Hematopoietic multipotent progenitor cell treated with erythropoietin and hydrocortisone succinate and interleukin-3 and kit ligand, for 15 days (in vitro differentiated cells): Measurements from ENCODE around the gene MAP3K12.
"Not testable (repeated sequence)": the region's sequence is repeated elsewhere in the genome, so short reads cannot be mapped to it uniquely, and the experiment has no call there.

Experiments
- DNase-seq: peaks from one replicate; pipeline ENCODE4 v3.0.0-alpha.2; 2015; ENCODE audit warnings: low spot score

Gene MAP3K12

GRCh38 chr12:53499266-53500141 lies at the start of gene MAP3K12:
TSS of gene MAP3K12 (minus strand) at chr12:53499458. CDS start at chr12:53487391, 12,067 bp downstream.
- DNase-seq = no peak

GRCh38 chr12:53548354-53548753 lies 49.1 kb upstream of the MAP3K12 start:
- not testable (repeated sequence) for DNase-seq

GRCh38 chr12:53543539-53543938 lies 44.3 kb upstream of the MAP3K12 start:
- DNase-seq = peak; percentile 35

- no peak for DNase-seq
Measured at GRCh38 chr12:53539526-53539925, 40.3 kb upstream of the MAP3K12 start.

- DNase-seq = no peak
Measured at GRCh38 chr12:53538209-53538689, 39.0 kb upstream of the MAP3K12 start.

GRCh38 chr12:53536962-53537361 lies 37.7 kb upstream of the MAP3K12 start:
- DNase-seq = no peak

GRCh38 chr12:53533471-53533870 lies 34.2 kb upstream of the MAP3K12 start:
- DNase-seq = no peak

- DNase-seq = no peak
Measured at GRCh38 chr12:53532524-53533445, 33.5 kb upstream of the MAP3K12 start.

GRCh38 chr12:53532021-53532420 lies 32.8 kb upstream of the MAP3K12 start:
- no peak for DNase-seq

- DNase-seq = no peak
Measured at GRCh38 chr12:53530920-53531319, 31.7 kb upstream of the MAP3K12 start.

- no peak for DNase-seq
Measured at GRCh38 chr12:53530061-53530460, 30.8 kb upstream of the MAP3K12 start.

GRCh38 chr12:53524476-53524875 lies 25.2 kb upstream of the MAP3K12 start:
- no peak for DNase-seq

GRCh38 chr12:53523131-53523530 lies 23.9 kb upstream of the MAP3K12 start:
- no peak for DNase-seq

GRCh38 chr12:53518381-53518780 lies 19.1 kb upstream of the MAP3K12 start:
- no peak for DNase-seq

- DNase-seq = no peak
Measured at GRCh38 chr12:53516758-53517455, 17.6 kb upstream of the MAP3K12 start.

- DNase-seq = no peak
Measured at GRCh38 chr12:53515291-53515680, 16.0 kb upstream of the MAP3K12 start.

GRCh38 chr12:53514628-53515290 lies 15.5 kb upstream of the MAP3K12 start:
- no peak for DNase-seq

GRCh38 chr12:53513712-53514410 lies 14.6 kb upstream of the MAP3K12 start:
- DNase-seq = no peak

GRCh38 chr12:53510181-53510812 lies 11.0 kb upstream of the MAP3K12 start:
- DNase-seq = no peak

GRCh38 chr12:53508534-53509170 lies 9.4 kb upstream of the MAP3K12 start:
- peak; percentile 85 for DNase-seq
